ENCODE results near the gene ADGRL1. TPM values are rescaled to one million over a fixed set of nuclear protein-coding genes. Genes with fewer than 3 reads are reported as not detected.

ADGRL1 gene
- total RNA-seq, 1 donor from 2014 or later, result 26.0 TPM

DNA sequence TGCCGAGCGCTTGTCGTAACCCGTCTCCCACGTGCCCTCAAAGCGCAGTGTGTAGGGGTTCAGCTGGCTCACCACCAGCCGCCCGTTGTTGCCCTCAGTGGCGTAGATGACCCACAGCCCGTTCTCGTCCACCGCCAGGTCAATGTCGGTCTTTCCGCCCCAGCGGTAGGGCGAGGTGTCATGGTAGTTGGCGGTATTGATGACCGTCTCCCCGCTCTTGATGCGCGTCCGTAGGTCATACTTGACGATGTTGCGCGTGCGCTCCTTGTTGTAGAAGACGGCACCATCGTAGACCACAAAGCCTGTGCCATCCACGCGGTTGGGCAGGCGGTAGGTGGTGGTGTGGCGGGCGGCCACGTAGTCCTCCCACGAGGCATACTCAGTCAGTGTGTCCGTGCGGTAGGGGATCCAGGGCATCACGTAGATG, 43.1 kb downstream of the ADGRL1 start:
- Histone ChIP-seq H3K4me3 (no peak overlapping the region), H3K27ac (no peak overlapping the region), H3K27me3 (no peaks in the 10 kb centered on the region), H3K4me1 (no peaks in the 10 kb centered on the region), H3K36me3 (peaks cover 5 to 11% of the 10 kb centered on the region in 2 donors), H3K9me3 (no peaks in the 10 kb centered on the region)
- no peak for DNase-seq (ENCODE audit: low spot score in 2 of 2)
- TF ChIP-seq, protein P1, sequence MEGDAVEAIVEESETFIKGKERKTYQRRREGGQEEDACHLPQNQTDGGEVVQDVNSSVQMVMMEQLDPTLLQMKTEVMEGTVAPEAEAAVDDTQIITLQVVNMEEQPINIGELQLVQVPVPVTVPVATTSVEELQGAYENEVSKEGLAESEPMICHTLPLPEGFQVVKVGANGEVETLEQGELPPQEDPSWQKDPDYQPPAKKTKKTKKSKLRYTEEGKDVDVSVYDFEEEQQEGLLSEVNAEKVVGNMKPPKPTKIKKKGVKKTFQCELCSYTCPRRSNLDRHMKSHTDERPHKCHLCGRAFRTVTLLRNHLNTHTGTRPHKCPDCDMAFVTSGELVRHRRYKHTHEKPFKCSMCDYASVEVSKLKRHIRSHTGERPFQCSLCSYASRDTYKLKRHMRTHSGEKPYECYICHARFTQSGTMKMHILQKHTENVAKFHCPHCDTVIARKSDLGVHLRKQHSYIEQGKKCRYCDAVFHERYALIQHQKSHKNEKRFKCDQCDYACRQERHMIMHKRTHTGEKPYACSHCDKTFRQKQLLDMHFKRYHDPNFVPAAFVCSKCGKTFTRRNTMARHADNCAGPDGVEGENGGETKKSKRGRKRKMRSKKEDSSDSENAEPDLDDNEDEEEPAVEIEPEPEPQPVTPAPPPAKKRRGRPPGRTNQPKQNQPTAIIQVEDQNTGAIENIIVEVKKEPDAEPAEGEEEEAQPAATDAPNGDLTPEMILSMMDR (IDR thresholded peaks at IDR 0.05), result no peak
- intact Hi-C loops (cut with DNase I), result no loop called here

DNA sequence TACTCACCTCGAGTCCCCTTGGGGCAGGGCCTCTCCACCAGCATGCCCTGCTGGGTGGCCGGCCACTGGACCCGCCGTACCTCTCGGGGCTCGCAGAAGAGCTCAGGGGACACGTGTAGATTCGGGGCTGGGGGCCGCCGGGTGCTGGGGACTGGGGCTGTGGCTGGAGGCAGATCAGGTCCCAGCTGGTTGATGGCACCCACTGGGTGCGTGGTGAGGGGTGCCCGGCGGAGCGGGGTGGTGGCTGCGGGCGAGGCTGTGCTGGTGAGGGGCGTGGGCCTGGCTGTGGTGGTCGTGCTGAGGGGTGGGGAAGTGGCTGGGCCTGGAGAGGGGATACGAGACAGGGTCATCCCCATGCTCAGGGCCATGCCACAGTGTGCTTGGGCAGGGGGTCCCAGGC, 44.7 kb downstream of the ADGRL1 start:
- Histone ChIP-seq H3K4me3 (no peak overlapping the region), H3K9me3 (no peaks in the 10 kb centered on the region), H3K36me3 (peaks cover 19 to 26% of the 10 kb centered on the region in 2 donors), H3K27ac (no peak overlapping the region), H3K27me3 (no peaks in the 10 kb centered on the region), H3K4me1 (no peaks in the 10 kb centered on the region)
- TF ChIP-seq, protein P1 (IDR thresholded peaks at IDR 0.05), result no peak
- intact Hi-C loops (cut with DNase I), result no loop called here
- no peak for DNase-seq (ENCODE audit: low spot score in 2 of 2)

DNA sequence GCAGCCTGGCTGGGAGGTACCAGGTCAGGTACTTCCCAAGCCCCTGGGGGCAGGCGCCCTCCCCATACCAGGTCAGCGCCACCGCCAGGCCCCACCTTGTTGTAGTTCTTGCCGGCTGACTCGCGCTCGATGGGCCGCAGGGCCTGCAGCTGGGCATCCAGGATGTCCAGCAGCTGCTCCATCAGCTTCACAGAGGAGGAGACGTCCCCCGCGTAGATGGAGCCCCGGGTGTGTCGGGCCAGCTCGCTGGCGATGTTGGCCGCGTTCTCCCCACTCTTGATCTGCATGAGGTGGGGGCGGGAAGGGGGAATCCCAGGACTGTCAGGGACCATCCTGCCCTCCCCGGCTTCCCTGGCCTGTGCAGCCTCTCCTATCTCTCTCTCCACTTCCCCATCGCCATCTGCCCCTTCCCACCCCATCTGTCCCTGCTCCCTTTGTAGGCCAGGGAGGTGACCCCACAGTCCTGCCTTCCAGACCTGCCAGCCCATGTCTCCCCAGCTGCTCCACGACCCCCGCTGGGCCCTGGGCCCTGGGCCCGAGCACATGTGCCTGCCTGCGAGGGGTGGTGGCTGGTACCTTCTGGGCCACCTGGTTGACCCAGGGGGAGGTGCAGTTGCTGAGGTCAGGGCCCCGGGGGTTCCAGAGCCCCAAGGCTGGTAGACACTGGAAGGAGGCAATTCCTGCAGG, 45.8 kb downstream of the ADGRL1 start:
- Histone ChIP-seq H3K36me3 (peaks cover 29 to 38% of the 10 kb centered on the region in 2 donors), H3K27ac (no peak overlapping the region), H3K4me3 (no peak overlapping the region), H3K4me1 (no peaks in the 10 kb centered on the region), H3K9me3 (no peaks in the 10 kb centered on the region), H3K27me3 (no peaks in the 10 kb centered on the region)
- TF ChIP-seq, protein P1 (IDR thresholded peaks at IDR 0.05), result no peak
- intact Hi-C loops (cut with DNase I), result no loop called here
- DNase-seq (ENCODE audit: low spot score in 2 of 2), result no peak

DNA sequence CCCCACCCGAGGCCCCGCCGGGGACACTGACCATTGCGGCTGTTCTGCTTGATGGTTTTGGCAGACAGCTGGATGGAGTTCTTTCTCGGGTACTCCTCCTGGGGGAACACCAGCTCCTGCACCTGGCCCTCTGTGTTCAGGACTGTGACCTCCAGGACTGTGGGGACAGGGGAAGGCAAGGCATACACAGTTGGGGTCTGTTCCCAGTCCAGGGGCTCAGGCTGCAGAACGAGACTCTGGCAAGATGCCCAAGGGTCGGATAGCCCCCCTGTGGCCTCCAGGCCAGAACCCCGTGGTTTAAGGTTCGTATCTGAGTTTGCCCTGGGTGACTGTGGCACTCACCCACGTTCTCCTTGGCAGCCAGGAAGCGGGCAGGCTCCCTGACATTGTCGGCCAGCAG, 46.9 kb downstream of the ADGRL1 start:
- TF ChIP-seq, protein P1 (IDR thresholded peaks at IDR 0.05), result no peak
- H3K4me3 ChIP-seq, result no peak overlapping the region
- no peak for DNase-seq (ENCODE audit: low spot score in 2 of 2)
- no peaks in the 10 kb centered on the region for H3K9me3 ChIP-seq
- H3K36me3 ChIP-seq, result peaks cover 32 to 41% of the 10 kb centered on the region in 2 donors
- H3K27me3 ChIP-seq, result no peaks in the 10 kb centered on the region
- intact Hi-C loops (cut with DNase I), result no loop called here
- no peak overlapping the region for H3K27ac ChIP-seq
- H3K4me1 ChIP-seq, result no peaks in the 10 kb centered on the region

DNA sequence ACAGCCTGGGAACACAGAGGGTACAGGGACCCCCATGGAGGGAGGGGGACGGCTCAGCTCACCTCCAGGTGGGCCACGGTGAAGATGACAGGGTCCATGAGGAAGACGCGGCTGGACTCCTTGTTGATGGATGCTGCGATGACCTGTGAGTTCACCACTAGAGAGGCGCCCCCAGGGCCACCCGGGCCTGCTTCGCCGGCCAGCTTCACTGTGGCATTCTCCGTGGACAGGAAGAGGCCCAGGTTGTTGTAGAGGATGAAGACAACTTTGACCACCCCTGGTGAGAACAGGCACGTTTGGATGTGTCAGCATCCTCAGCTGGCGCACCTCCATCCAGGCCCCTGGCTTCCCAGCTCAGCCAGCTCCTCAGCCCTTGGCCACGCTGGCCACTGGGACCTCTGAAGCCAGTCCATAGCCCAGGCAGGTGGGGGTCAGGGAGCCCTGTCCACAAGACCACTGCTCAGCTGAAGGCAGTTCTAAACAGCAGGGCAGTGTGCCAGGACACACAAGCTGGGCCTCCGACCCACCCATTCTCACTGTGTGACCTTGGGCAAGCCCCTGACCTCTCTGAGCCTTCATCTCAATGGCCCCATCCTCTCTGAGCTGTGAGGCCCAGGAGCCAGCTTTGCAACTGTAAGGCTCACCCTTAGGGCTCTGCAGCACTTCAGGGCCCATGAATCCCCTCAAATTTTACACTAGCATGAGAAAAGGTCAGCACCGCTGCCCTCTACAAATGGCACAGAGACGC, 47.5 kb downstream of the ADGRL1 start:
- H3K9me3 ChIP-seq, result no peaks in the 10 kb centered on the region
- DNase-seq (ENCODE audit: low spot score in 2 of 2), result no peak
- H3K27ac ChIP-seq, result no peak overlapping the region
- no peak overlapping the region for H3K4me3 ChIP-seq
- H3K27me3 ChIP-seq, result no peaks in the 10 kb centered on the region
- intact Hi-C loops (cut with DNase I), result no loop called here
- peaks cover 32 to 41% of the 10 kb centered on the region in 2 donors for H3K36me3 ChIP-seq
- H3K4me1 ChIP-seq, result no peaks in the 10 kb centered on the region
- TF ChIP-seq, protein P1 (IDR thresholded peaks at IDR 0.05), result no peak

Data from ascending aorta (tissue), 2 donors.